ENCODE results near the gene SCFD2. TPM values are rescaled to one million over a fixed set of nuclear protein-coding genes. Genes with fewer than 3 reads are reported as not detected.

SCFD2 gene
- polyA plus RNA-seq, 1 of the 3 experiments (the other 2 are of a cell fraction): 14.1 TPM

DNA sequence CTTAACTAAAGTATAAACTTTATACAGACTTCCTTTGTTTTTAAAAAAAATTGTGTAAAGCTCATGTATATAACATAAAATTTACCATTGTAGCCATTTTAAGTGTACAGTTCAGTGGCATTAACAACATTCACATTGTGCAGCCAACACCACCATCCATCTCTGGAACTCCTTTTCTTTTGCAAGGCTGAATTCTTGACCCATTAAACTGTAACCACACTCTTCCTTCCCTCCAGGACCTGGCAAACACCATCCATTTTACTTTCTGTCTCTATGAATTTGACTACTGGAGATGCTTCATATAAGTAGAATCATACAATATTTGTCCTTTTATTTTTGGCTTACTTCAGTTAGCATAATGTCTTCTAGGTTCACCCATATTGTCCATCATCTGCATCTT is 399.1 kb downstream of the SCFD2 start:
- Histone ChIP-seq H4K20me1 (ENCODE audit: insufficient read depth) (no peaks in the 10 kb centered on the region), H3K4me3 (ENCODE audit: low read depth in 2 of 2, low read length in 1 of 2) (no peak overlapping the region), H3F3A (replicated peaks; ENCODE audit: insufficient read depth) (no peaks in the 10 kb centered on the region), H2AFZ (ENCODE audit: low read depth) (no peak overlapping the region), H3K9me2 (no peaks in the 10 kb centered on the region), H3K36me3 (replicated peaks in 1 of 2; ENCODE audit: control insufficient read depth in 1 of 2, insufficient read depth in 2 of 2, low read length in 1 of 2) (no peaks in the 10 kb centered on the region), H3K4me1 (ENCODE audit: control insufficient read depth in 1 of 2, insufficient read depth in 2 of 2, low read depth in 1 of 2, low read length in 1 of 2) (peaks cover 0 to 7% of the 10 kb centered on the region in 2 experiments; a peak in 2 of 4 replicates), H3K4me2 (no peak overlapping the region), H3K27me3 (ENCODE audit: insufficient read depth) (no peaks in the 10 kb centered on the region), H3K27ac (ENCODE audit: low read depth in 2 of 2, low read length in 1 of 2) (no peak overlapping the region), H3K9ac (no peak overlapping the region), H3K9me3 (no peaks in the 10 kb centered on the region), H3K79me2 (ENCODE audit: insufficient read depth) (no peaks in the 10 kb centered on the region; the same call in 1 of the 2 replicates)
- ChIA-PET CTCF (interaction anchor here (0.7 kb wide), 1 partner anchor 379 kb away, joined by 4 read pairs; no protein-coding TSS in a partner anchor), POLR2A (no interaction called here)
- no peak for DNase-seq
- TF ChIP-seq TCF12 (IDR thresholded peaks at IDR 0.05) (no peak), RCOR1 (IDR thresholded peaks at IDR 0.05; ENCODE audit: low read length) (no peak), CTCF (IDR thresholded peaks at IDR 0.05) (no peak), RAD21 (IDR thresholded peaks at IDR 0.05; ENCODE audit: low read length) (no peak)

DNA sequence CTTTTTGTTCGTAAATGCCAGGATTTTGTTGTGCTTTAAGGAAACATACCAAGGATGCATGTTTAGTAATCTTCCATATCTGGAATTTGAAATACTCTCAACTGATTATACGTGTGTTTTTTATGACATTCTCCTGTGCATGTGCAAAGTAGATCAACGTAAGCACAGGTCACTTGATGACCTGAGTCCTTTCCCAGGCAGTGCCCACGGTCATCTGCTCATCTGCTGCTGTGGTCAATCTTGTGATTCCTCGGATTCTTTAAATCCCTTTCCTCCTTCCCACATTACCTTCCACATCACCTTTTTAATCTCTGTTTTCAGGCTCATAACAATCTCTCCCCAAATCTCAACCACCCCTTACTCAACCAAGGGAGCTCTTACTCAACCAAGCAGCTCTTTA is 399.7 kb downstream of the SCFD2 start:
- no peaks in the 10 kb centered on the region for H3K9me2 ChIP-seq
- no peaks in the 10 kb centered on the region for H3F3A ChIP-seq (replicated peaks; ENCODE audit: insufficient read depth)
- no peaks in the 10 kb centered on the region for H3K9me3 ChIP-seq
- H2AFZ ChIP-seq (ENCODE audit: low read depth): no peak overlapping the region
- no peak overlapping the region for H3K4me2 ChIP-seq
- H3K27me3 ChIP-seq (ENCODE audit: insufficient read depth): no peaks in the 10 kb centered on the region
- no peaks in the 10 kb centered on the region; the same call in 1 of the 2 replicates for H3K79me2 ChIP-seq (ENCODE audit: insufficient read depth)
- no peak overlapping the region for H3K4me3 ChIP-seq (ENCODE audit: low read depth in 2 of 2, low read length in 1 of 2)
- ChIA-PET CTCF (interaction anchor here (0.7 to 1.1 kb wide), 2 partner anchors 98 to 379 kb away, joined by 3 to 4 read pairs; no protein-coding TSS in a partner anchor), POLR2A (no interaction called here)
- no peak overlapping the region for H3K9ac ChIP-seq
- H3K36me3 ChIP-seq (replicated peaks in 1 of 2; ENCODE audit: control insufficient read depth in 1 of 2, insufficient read depth in 2 of 2, low read length in 1 of 2): no peaks in the 10 kb centered on the region
- H3K4me1 ChIP-seq (ENCODE audit: control insufficient read depth in 1 of 2, insufficient read depth in 2 of 2, low read depth in 1 of 2, low read length in 1 of 2): peaks cover 0 to 7% of the 10 kb centered on the region in 2 experiments; a peak in 2 of 4 replicates
- no peak for DNase-seq
- H3K27ac ChIP-seq (ENCODE audit: low read depth in 2 of 2, low read length in 1 of 2): no peak overlapping the region
- no peaks in the 10 kb centered on the region for H4K20me1 ChIP-seq (ENCODE audit: insufficient read depth)
- WGBS (ENCODE audit: low lambda C conversion rate): 96% methylated on average over 5 of the region's 5 CpGs
- TF ChIP-seq, protein P1, sequence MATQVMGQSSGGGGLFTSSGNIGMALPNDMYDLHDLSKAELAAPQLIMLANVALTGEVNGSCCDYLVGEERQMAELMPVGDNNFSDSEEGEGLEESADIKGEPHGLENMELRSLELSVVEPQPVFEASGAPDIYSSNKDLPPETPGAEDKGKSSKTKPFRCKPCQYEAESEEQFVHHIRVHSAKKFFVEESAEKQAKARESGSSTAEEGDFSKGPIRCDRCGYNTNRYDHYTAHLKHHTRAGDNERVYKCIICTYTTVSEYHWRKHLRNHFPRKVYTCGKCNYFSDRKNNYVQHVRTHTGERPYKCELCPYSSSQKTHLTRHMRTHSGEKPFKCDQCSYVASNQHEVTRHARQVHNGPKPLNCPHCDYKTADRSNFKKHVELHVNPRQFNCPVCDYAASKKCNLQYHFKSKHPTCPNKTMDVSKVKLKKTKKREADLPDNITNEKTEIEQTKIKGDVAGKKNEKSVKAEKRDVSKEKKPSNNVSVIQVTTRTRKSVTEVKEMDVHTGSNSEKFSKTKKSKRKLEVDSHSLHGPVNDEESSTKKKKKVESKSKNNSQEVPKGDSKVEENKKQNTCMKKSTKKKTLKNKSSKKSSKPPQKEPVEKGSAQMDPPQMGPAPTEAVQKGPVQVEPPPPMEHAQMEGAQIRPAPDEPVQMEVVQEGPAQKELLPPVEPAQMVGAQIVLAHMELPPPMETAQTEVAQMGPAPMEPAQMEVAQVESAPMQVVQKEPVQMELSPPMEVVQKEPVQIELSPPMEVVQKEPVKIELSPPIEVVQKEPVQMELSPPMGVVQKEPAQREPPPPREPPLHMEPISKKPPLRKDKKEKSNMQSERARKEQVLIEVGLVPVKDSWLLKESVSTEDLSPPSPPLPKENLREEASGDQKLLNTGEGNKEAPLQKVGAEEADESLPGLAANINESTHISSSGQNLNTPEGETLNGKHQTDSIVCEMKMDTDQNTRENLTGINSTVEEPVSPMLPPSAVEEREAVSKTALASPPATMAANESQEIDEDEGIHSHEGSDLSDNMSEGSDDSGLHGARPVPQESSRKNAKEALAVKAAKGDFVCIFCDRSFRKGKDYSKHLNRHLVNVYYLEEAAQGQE (IDR thresholded peaks at IDR 0.05; ENCODE audit: low read depth, low read length): no peak
- TF ChIP-seq, protein P2, sequence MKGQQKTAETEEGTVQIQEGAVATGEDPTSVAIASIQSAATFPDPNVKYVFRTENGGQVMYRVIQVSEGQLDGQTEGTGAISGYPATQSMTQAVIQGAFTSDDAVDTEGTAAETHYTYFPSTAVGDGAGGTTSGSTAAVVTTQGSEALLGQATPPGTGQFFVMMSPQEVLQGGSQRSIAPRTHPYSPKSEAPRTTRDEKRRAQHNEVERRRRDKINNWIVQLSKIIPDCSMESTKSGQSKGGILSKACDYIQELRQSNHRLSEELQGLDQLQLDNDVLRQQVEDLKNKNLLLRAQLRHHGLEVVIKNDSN (IDR thresholded peaks at IDR 0.05; ENCODE audit: borderline replicate concordance, low read depth): no peak
- TF ChIP-seq NRF1 (IDR thresholded peaks at IDR 0.05; ENCODE audit: low read depth, low read length) (no peak), TCF12 (IDR thresholded peaks at IDR 0.05) (no peak), FOXM1 (IDR thresholded peaks at IDR 0.05; ENCODE audit: low read depth) (no peak), ZBTB33 (IDR thresholded peaks at IDR 0.05; ENCODE audit: borderline replicate concordance, low read depth) (no peak), SMC3 (IDR thresholded peaks at IDR 0.05; ENCODE audit: low read depth, low read length) (no peak), TAF1 (IDR thresholded peaks at IDR 0.05; ENCODE audit: borderline replicate concordance, low read depth, low read length) (no peak), EZH2phosphoT487 (IDR thresholded peaks at IDR 0.05; ENCODE audit: borderline replicate concordance, low read depth) (no peak), CHD2 (IDR thresholded peaks at IDR 0.05; ENCODE audit: low read length, partially characterized antibody) (no peak), TEAD4 (IDR thresholded peaks at IDR 0.05; ENCODE audit: borderline replicate concordance, insufficient read depth) (no peak), MXI1 (IDR thresholded peaks at IDR 0.05; ENCODE audit: low read depth, low read length) (no peak), EP300 (IDR thresholded peaks at IDR 0.05; ENCODE audit: borderline replicate concordance in 1 of 2, low read depth in 1 of 2, low read length in 1 of 2) (no peak)
- TF ChIP-seq, protein P3, sequence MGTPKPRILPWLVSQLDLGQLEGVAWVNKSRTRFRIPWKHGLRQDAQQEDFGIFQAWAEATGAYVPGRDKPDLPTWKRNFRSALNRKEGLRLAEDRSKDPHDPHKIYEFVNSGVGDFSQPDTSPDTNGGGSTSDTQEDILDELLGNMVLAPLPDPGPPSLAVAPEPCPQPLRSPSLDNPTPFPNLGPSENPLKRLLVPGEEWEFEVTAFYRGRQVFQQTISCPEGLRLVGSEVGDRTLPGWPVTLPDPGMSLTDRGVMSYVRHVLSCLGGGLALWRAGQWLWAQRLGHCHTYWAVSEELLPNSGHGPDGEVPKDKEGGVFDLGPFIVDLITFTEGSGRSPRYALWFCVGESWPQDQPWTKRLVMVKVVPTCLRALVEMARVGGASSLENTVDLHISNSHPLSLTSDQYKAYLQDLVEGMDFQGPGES (IDR thresholded peaks at IDR 0.05; ENCODE audit: low read depth, low read length): no peak
